A673 (cell line): ENCODE measurements around the gene KCNIP3. TPM values are rescaled to one million over a fixed set of nuclear protein-coding genes. Genes with fewer than 3 reads are reported as not detected.

Source experiments
- BruUV-seq: library from RNA; stranded (reverse); fragments of 400-500 nt; replicated peaks from 2 replicates; lab custom pipeline; 2021; lab: Mats Ljungman, UMichigan
- CTCF ChIA-PET: fragments of 300-600 bp; sonication (Branson Sonifier 250); formaldehyde crosslinking; loops from one replicate; lab custom pipeline; 2022; ENCODE audit warnings: antibody characterized with exemption; lab: Charles Lee
- POLR2A ChIA-PET: fragments of 300-600 bp; sonication (Branson Sonifier 250); formaldehyde crosslinking; loops from one replicate; lab custom pipeline; 2022; ENCODE audit warnings: antibody characterized with exemption; ENCODE audit not compliant: low non-redundant PET; lab: Charles Lee
- DNase-seq: peaks from one replicate; pipeline ENCODE4 v3.0.0-alpha.2; 2015; ENCODE audit warnings: low spot score
- H3K27ac ChIP-seq: fragments of 200-600 bp; sonication (generic); 2 replicates; pipeline ENCODE4 v1.5.1; 2016; ENCODE audit warnings: mixed run types, low read depth, mild to moderate bottlenecking, mixed read lengths, antibody characterized with exemption, low read length; ENCODE audit not compliant: poor library complexity, severe bottlenecking
- H3K27me3 ChIP-seq: fragments of 200-600 bp; sonication (generic); replicated peaks from 2 replicates; pipeline ENCODE4 v1.6.1; 2017; ENCODE audit warnings: mixed run types, low read depth, mild to moderate bottlenecking, mixed read lengths, antibody characterized with exemption, low read length; ENCODE audit not compliant: insufficient read depth, poor library complexity
- H3K36me3 ChIP-seq: fragments of 200-600 bp; sonication (generic); 2 replicates; pipeline ENCODE4 v1.6.1; 2016; ENCODE audit warnings: mixed run types, mild to moderate bottlenecking, mixed read lengths, antibody characterized with exemption, low read length; ENCODE audit not compliant: insufficient read depth, poor library complexity, severe bottlenecking
- H3K4me1 ChIP-seq: fragments of 200-600 bp; sonication (generic); 2 replicates; pipeline ENCODE4 v1.6.1; 2017; ENCODE audit warnings: mixed run types, mild to moderate bottlenecking, mixed read lengths, antibody characterized with exemption, low read length; ENCODE audit not compliant: insufficient read depth, poor library complexity, severe bottlenecking
- H3K4me3 ChIP-seq: fragments of 200-600 bp; sonication (generic); 2 replicates; pipeline ENCODE4 v1.5.1; 2016; ENCODE audit warnings: low read depth, mixed run types, mild to moderate bottlenecking, mixed read lengths, low read length; ENCODE audit not compliant: poor library complexity, severe bottlenecking
- H3K9me3 ChIP-seq: fragments of 200-600 bp; sonication (generic); 2 replicates; pipeline ENCODE4 v1.6.1; 2016; ENCODE audit warnings: mixed run types, low read depth, mild to moderate bottlenecking, mixed read lengths, antibody characterized with exemption, low read length; ENCODE audit not compliant: poor library complexity, severe bottlenecking
- EZH2 ChIP-seq: fragments of 200-600 bp; sonication (generic); IDR thresholded peaks from 2 replicates; pipeline ENCODE4 v1.6.1; 2017; ENCODE audit warnings: borderline replicate concordance, low read depth, mild to moderate bottlenecking, mixed read lengths, antibody characterized with exemption, low read length; ENCODE audit not compliant: poor library complexity, severe bottlenecking
- intact Hi-C: fragments of 100-400 bp; cut with micrococcal nuclease; formaldehyde crosslinking; loops from one replicate; pipeline ENCODE4 v1.10.0; 2022; ENCODE audit not compliant: unreplicated experiment
- total RNA-seq: library from RNA; stranded (reverse); gene quantifications from 2 replicates; pipeline ENCODE4 v1.2.3, GENCODE V29; 2021
- TF ChIP-seq, protein P1 (sequence below): fragments of 300-800, 200-600 bp; sonication (generic); conservative IDR thresholded peaks from 2 replicates; pipeline ENCODE4 v1.5.1; 2017; ENCODE audit warnings: low read depth, mild to moderate bottlenecking, antibody characterized with exemption, low read length, moderate library complexity, mixed read lengths

The KCNIP3 gene
- total RNA-seq, 1 experiment from 2014 or later: 0.45 TPM

DNA sequence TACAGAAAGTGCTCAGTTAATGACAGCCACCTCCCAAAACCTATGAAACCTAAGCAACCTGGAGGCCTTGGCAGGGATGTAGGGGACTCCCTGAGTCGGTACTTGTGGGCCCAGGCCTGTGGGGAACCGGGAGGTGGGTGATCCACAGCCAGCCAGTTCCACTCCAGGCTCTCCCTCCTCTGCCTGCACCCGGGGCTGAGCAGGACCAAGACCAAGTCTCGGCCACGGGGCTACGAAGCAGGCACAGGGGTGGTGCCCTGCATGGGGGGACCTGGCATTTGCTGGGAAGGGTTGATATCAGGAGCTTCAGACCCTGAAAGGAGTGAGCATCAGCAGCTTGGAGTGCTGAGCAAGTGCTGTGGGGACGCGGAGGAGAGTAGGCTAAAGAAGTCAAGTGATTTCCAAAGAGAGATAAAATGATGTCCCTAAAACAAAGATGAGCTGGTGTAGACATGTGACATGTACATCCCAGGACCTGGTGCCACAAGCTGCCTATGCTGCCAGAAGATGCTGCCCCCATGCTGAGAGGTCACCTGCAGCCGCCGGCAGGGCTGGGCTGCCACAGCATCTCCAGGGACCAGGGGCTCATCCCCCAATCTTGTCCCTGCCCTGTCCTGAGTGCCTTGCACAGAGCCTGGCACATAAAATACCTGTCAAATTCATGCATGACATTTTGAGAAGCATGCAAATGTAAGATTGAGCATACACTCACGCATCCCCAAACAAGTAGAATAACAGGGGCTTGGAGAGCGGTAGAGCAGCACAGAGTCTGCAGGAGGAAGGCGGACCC, 21.5 kb downstream of the KCNIP3 start:
- Histone ChIP-seq H3K9me3 (no peaks in the 10 kb centered on the region), H3K4me3 (no peak overlapping the region), H3K4me1 (peaks cover 6% of the 10 kb centered on the region), H3K36me3 (no peaks in the 10 kb centered on the region), H3K27ac (no peak overlapping the region), H3K27me3 (no peaks in the 10 kb centered on the region)
- POLR2A ChIA-PET: no interaction called here
- TF ChIP-seq, protein P1, sequence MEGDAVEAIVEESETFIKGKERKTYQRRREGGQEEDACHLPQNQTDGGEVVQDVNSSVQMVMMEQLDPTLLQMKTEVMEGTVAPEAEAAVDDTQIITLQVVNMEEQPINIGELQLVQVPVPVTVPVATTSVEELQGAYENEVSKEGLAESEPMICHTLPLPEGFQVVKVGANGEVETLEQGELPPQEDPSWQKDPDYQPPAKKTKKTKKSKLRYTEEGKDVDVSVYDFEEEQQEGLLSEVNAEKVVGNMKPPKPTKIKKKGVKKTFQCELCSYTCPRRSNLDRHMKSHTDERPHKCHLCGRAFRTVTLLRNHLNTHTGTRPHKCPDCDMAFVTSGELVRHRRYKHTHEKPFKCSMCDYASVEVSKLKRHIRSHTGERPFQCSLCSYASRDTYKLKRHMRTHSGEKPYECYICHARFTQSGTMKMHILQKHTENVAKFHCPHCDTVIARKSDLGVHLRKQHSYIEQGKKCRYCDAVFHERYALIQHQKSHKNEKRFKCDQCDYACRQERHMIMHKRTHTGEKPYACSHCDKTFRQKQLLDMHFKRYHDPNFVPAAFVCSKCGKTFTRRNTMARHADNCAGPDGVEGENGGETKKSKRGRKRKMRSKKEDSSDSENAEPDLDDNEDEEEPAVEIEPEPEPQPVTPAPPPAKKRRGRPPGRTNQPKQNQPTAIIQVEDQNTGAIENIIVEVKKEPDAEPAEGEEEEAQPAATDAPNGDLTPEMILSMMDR: no peak
- TF ChIP-seq EZH2: no peak
- intact Hi-C loops: no loop called here
- no peak for DNase-seq
- BruUV-seq: no TSS peak
- CTCF ChIA-PET: no interaction called here

DNA sequence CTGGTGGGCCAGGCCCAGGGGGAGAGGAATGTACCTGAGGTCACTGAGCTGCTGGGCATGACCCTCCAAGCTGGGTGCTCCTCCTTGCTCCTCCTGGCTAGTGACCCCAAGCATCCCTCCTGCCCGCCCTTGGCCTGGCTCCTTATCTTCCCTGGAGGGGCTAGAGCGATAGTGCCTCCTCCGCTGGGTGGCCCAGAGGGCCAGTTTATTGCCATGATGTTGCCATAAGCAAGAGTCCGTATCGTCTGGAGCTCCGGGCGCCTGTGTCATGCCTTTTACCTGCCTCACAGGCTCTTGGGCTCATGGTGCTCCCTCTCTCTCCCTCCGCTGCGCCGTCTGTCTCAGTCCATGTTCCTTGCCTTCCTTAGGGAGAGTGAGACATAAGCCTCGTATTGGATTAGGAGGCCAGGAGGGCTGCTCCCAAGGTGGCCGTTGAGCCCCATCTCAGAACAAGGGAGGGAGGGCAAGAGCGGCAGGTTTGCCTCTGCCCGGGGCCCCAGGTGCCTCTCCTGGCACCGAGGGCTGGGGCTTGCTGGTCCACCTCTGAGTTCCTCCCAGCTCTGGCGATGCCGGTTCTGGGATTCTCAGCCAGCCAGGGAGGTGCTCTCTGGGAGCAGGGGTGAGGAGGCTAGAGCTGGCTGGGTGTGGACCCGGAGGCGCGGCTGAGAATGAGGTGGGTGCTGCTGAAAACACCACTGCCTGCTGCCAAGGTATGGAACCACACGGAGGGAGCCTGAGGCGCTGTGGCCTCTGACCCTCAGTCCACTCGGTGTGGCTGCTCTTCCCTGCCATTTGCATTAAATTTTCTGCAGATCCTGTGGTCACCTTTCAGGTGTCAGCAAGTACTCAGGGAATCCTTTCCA, 22.6 kb downstream of the KCNIP3 start:
- H3K27me3 ChIP-seq: no peaks in the 10 kb centered on the region
- H3K27ac ChIP-seq: no peak overlapping the region
- H3K4me3 ChIP-seq: no peak overlapping the region
- POLR2A ChIA-PET: no interaction called here
- intact Hi-C loops: no loop called here
- no peaks in the 10 kb centered on the region for H3K36me3 ChIP-seq
- no peak for DNase-seq
- CTCF ChIA-PET: no interaction called here
- TF ChIP-seq EZH2: no peak
- TF ChIP-seq, protein P1: no peak
- H3K9me3 ChIP-seq: no peaks in the 10 kb centered on the region
- H3K4me1 ChIP-seq: peaks cover 6% of the 10 kb centered on the region
- BruUV-seq: no TSS peak

DNA sequence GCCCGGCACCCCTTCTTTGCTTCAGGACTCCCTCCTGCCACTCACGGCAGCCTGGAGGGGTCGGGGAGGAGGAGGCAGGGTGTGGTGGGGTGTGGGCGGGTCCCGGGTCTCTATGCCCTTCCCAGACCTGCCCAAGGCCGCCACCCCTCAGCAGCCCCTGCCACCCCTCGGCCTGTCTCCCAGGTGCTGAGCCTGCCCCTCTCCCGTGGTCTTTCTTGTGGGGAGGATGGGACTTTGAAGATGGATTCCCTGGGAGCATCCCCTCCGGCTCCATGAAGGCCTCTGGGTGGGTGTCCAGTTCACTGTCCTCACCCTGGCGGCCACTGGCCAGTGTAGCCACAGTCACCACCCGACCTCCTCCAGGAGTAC, 23.2 kb downstream of the KCNIP3 start:
- H3K4me1 ChIP-seq: peaks cover 6% of the 10 kb centered on the region
- DNase-seq: no peak
- no peak for TF ChIP-seq EZH2
- no peaks in the 10 kb centered on the region for H3K9me3 ChIP-seq
- no peaks in the 10 kb centered on the region for H3K36me3 ChIP-seq
- ChIA-PET POLR2A (no interaction called here), CTCF (no interaction called here)
- no peak overlapping the region for H3K4me3 ChIP-seq
- H3K27ac ChIP-seq: no peak overlapping the region
- intact Hi-C loops: no loop called here
- H3K27me3 ChIP-seq: no peaks in the 10 kb centered on the region
- BruUV-seq: no TSS peak
